Measurements from ENCODE around the gene DIP2C.

DNA sequence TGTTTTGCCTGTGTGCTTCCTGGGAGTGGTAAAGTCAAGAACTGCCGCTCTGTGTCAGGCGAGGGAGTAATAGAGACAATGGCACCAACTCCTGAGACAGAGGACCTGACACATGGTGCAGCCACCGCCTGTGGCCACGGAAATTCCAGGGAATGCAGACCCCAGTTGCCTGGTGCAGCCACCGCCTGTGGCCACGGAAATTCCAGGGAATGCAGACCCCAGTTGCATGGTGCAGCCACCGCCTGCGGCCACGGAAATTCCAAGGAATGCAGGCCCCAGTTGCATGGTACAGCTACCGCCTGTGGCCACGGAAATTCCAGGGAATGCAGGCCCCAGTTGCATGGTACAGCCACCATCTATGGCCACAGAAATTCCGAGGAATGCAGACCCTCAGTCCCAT, 8.7 kb downstream of the DIP2C start:
- TF ChIP-seq, protein P1, sequence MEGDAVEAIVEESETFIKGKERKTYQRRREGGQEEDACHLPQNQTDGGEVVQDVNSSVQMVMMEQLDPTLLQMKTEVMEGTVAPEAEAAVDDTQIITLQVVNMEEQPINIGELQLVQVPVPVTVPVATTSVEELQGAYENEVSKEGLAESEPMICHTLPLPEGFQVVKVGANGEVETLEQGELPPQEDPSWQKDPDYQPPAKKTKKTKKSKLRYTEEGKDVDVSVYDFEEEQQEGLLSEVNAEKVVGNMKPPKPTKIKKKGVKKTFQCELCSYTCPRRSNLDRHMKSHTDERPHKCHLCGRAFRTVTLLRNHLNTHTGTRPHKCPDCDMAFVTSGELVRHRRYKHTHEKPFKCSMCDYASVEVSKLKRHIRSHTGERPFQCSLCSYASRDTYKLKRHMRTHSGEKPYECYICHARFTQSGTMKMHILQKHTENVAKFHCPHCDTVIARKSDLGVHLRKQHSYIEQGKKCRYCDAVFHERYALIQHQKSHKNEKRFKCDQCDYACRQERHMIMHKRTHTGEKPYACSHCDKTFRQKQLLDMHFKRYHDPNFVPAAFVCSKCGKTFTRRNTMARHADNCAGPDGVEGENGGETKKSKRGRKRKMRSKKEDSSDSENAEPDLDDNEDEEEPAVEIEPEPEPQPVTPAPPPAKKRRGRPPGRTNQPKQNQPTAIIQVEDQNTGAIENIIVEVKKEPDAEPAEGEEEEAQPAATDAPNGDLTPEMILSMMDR (conservative IDR thresholded peaks at IDR 0.05) = no peak
- TF ChIP-seq ZFX (IDR thresholded peaks at IDR 0.05) = no peak
